ENCODE results near the gene OTUD7B.

- TF ChIP-seq POLR2AphosphoS5 (IDR thresholded peaks at IDR 0.05; ENCODE audit: control insufficient read depth, insufficient read depth, low read depth, low read length), result no peak
- TF ChIP-seq, protein P1, sequence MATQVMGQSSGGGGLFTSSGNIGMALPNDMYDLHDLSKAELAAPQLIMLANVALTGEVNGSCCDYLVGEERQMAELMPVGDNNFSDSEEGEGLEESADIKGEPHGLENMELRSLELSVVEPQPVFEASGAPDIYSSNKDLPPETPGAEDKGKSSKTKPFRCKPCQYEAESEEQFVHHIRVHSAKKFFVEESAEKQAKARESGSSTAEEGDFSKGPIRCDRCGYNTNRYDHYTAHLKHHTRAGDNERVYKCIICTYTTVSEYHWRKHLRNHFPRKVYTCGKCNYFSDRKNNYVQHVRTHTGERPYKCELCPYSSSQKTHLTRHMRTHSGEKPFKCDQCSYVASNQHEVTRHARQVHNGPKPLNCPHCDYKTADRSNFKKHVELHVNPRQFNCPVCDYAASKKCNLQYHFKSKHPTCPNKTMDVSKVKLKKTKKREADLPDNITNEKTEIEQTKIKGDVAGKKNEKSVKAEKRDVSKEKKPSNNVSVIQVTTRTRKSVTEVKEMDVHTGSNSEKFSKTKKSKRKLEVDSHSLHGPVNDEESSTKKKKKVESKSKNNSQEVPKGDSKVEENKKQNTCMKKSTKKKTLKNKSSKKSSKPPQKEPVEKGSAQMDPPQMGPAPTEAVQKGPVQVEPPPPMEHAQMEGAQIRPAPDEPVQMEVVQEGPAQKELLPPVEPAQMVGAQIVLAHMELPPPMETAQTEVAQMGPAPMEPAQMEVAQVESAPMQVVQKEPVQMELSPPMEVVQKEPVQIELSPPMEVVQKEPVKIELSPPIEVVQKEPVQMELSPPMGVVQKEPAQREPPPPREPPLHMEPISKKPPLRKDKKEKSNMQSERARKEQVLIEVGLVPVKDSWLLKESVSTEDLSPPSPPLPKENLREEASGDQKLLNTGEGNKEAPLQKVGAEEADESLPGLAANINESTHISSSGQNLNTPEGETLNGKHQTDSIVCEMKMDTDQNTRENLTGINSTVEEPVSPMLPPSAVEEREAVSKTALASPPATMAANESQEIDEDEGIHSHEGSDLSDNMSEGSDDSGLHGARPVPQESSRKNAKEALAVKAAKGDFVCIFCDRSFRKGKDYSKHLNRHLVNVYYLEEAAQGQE (IDR thresholded peaks at IDR 0.05; ENCODE audit: borderline replicate concordance), result no peak
- TF ChIP-seq, protein P1 (CRISPR knock-in tag; IDR thresholded peaks at IDR 0.05; ENCODE audit: low read depth), result no peak
- TF ChIP-seq, protein P2, sequence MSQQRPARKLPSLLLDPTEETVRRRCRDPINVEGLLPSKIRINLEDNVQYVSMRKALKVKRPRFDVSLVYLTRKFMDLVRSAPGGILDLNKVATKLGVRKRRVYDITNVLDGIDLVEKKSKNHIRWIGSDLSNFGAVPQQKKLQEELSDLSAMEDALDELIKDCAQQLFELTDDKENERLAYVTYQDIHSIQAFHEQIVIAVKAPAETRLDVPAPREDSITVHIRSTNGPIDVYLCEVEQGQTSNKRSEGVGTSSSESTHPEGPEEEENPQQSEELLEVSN (IDR thresholded peaks at IDR 0.05; ENCODE audit: borderline replicate concordance in 1 of 2, extremely low read depth in 1 of 2, insufficient read depth in 1 of 2, insufficient read length in 1 of 2, low read depth in 1 of 2, low read length in 1 of 2, poor library complexity in 1 of 2, severe bottlenecking in 1 of 2), result no peak
- TF ChIP-seq, protein P3, sequence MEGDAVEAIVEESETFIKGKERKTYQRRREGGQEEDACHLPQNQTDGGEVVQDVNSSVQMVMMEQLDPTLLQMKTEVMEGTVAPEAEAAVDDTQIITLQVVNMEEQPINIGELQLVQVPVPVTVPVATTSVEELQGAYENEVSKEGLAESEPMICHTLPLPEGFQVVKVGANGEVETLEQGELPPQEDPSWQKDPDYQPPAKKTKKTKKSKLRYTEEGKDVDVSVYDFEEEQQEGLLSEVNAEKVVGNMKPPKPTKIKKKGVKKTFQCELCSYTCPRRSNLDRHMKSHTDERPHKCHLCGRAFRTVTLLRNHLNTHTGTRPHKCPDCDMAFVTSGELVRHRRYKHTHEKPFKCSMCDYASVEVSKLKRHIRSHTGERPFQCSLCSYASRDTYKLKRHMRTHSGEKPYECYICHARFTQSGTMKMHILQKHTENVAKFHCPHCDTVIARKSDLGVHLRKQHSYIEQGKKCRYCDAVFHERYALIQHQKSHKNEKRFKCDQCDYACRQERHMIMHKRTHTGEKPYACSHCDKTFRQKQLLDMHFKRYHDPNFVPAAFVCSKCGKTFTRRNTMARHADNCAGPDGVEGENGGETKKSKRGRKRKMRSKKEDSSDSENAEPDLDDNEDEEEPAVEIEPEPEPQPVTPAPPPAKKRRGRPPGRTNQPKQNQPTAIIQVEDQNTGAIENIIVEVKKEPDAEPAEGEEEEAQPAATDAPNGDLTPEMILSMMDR (IDR thresholded peaks at IDR 0.05 in 2 of 3, conservative IDR thresholded peaks at IDR 0.05 in 1 of 3; ENCODE audit: insufficient read depth in 2 of 3, low read depth in 1 of 3, low read length in 3 of 3), result no peak
- TF ChIP-seq EZH2 (IDR thresholded peaks at IDR 0.05; ENCODE audit: borderline replicate concordance, low read depth, low read length), result no peak
- no peak for TF ChIP-seq SMAD4 (CRISPR knock-in tag; conservative IDR thresholded peaks at IDR 0.05)
- TF ChIP-seq MXI1 (IDR thresholded peaks at IDR 0.05; ENCODE audit: low read depth, low read length), result no peak
Measured at GRCh38 chr1:149993764-149994163, 16.8 kb downstream of the OTUD7B start.

Data from K562 (cell line).